Testis (tissue), 3 donors: Measurements from ENCODE around the gene SPTSSA. TPM values are rescaled to one million over a fixed set of nuclear protein-coding genes. Genes with fewer than 3 reads are reported as not detected.

ENCODE experiments used
- DNase-seq: peaks from one replicate; pipeline ENCODE4 v3.0.0-alpha.2; 2019
- H3K27ac ChIP-seq, 2 donors: fragments of 200-600 bp; sonication (generic); one replicate each; pipeline ENCODE4 v1.5.1; 2019
- H3K27me3 ChIP-seq: fragments of 200-600 bp; sonication (generic); one replicate; pipeline ENCODE4 v1.5.1; 2019
- H3K36me3 ChIP-seq: fragments of 200-600 bp; sonication (generic); one replicate; pipeline ENCODE4 v1.5.1; 2017; ENCODE audit warnings: low read depth; ENCODE audit errors: missing control alignments
- H3K4me1 ChIP-seq: fragments of 200-600 bp; sonication (generic); one replicate; pipeline ENCODE4 v1.5.1; 2019
- H3K4me3 ChIP-seq, 2 donors: fragments of 200-600 bp; sonication (generic); one replicate each; pipeline ENCODE4 v1.5.1; 2017 to 2019
- H3K9me3 ChIP-seq: fragments of 200-600 bp; sonication (generic); one replicate; pipeline ENCODE4 v1.5.1; 2017
- CTCF ChIP-seq, 3 experiments: fragments of 450-650 bp in 2 of 3; fragments of 200-600 bp in 1 of 3; sonication (generic) in 1 of 3; IDR thresholded peaks; one replicate each; pipeline ENCODE4 v1.5.1; 2016 to 2019; ENCODE audit warnings: antibody characterized with exemption in 3 of 3, mild to moderate bottlenecking in 2 of 3, moderate library complexity in 1 of 3
- POLR2A ChIP-seq: fragments of 450-650 bp; IDR thresholded peaks from one replicate; pipeline ENCODE4 v1.6.1; 2017; ENCODE audit warnings: antibody characterized with exemption, mild to moderate bottlenecking, moderate library complexity
- WGBS, 2 donors: methylation state at CpG; one replicate each; pipeline ENCODE4 v1.1.5; 2018; 5-methylcytosine and 5-hydroxymethylcytosine counted together
- intact Hi-C: fragments of 100-400 bp; cut with DNase I; formaldehyde crosslinking; loops from one replicate; pipeline ENCODE4 v1.15.1; 2023; ENCODE audit warnings: low total_unique reads
- polyA plus RNA-seq: library from polyadenylated mRNA; stranded (reverse); fragments of 350-450 nt; fragmentation: Illumina TruSeq; extraction: RNeasy Lipid Tissue Mini Kit (QIAGEN cat#74804); gene quantifications from one replicate; pipeline ENCODE4 v1.2.3, GENCODE V29; 2014; ENCODE audit warnings: low read depth, low replicate concordance; ENCODE audit not compliant: insufficient read depth
- total RNA-seq, 2 donors: library from RNA; depleted of rRNA; stranded (reverse); fragments of >200 nt; gene quantifications; one replicate each; pipeline ENCODE4 v1.2.3, GENCODE V29; 2016

The SPTSSA gene
- total and polyA plus RNA-seq, 3 donors from 2014 or later: 9.2 to 14.4 (median 10.4) TPM

GRCh38 chr14:34426313-34427295 is 35.4 kb downstream of the SPTSSA start:
- intact Hi-C loops: no loop called here
- DNase-seq: peak; percentile 16
- Histone ChIP-seq H3K4me1 (peaks cover 7% of the 10 kb centered on the region), H3K27me3 (no peaks in the 10 kb centered on the region), H3K9me3 (no peaks in the 10 kb centered on the region), H3K4me3 (no peak overlapping the region), H3K36me3 (no peaks in the 10 kb centered on the region), H3K27ac (no peak overlapping the region)
- TF ChIP-seq POLR2A (no peak), CTCF (IDR thresholded peaks at IDR 0.05) (no peak)
- 72 to 80% methylated on average over 9 to 11 of the region's 11 CpGs for WGBS, 2 donors

- TF ChIP-seq POLR2A: no peak
- TF ChIP-seq CTCF (IDR thresholded peaks at IDR 0.05): no peak
- Histone ChIP-seq H3K36me3 (no peaks in the 10 kb centered on the region), H3K27ac (no peak overlapping the region), H3K4me1 (peaks cover 7% of the 10 kb centered on the region), H3K27me3 (no peaks in the 10 kb centered on the region), H3K9me3 (no peaks in the 10 kb centered on the region), H3K4me3 (no peak overlapping the region)
- no peak for DNase-seq
- 87 to 91% methylated on average over 5 of the region's 5 CpGs for WGBS, 2 donors
- intact Hi-C loops: no loop called here
These were observed 36.8 kb downstream of the SPTSSA start for GRCh38 chr14:34425095-34425851.

GRCh38 chr14:34424488-34424887 is 37.6 kb downstream of the SPTSSA start:
- Histone ChIP-seq H3K27me3 (no peaks in the 10 kb centered on the region), H3K4me3 (no peak overlapping the region), H3K4me1 (peaks cover 7% of the 10 kb centered on the region), H3K9me3 (no peaks in the 10 kb centered on the region), H3K36me3 (no peaks in the 10 kb centered on the region), H3K27ac (no peak overlapping the region)
- intact Hi-C loops: no loop called here
- TF ChIP-seq CTCF (IDR thresholded peaks at IDR 0.05) (no peak), POLR2A (no peak)
- WGBS, 2 donors: 92 to 100% methylated on average over 2 of the region's 2 CpGs
- no peak for DNase-seq

GRCh38 chr14:34423445-34423844 is 38.6 kb downstream of the SPTSSA start:
- H3K4me3 ChIP-seq: no peak overlapping the region
- DNase-seq: no peak
- TF ChIP-seq POLR2A: no peak
- no peak for TF ChIP-seq CTCF (IDR thresholded peaks at IDR 0.05)
- peaks cover 7% of the 10 kb centered on the region for H3K4me1 ChIP-seq
- no peaks in the 10 kb centered on the region for H3K36me3 ChIP-seq
- H3K27ac ChIP-seq: no peak overlapping the region
- WGBS, 2 donors: 90 to 91% methylated on average over 2 of the region's 2 CpGs
- intact Hi-C loops: no loop called here
- H3K27me3 ChIP-seq: no peaks in the 10 kb centered on the region
- no peaks in the 10 kb centered on the region for H3K9me3 ChIP-seq
